HFF-Myc (cell line): ENCODE results near the gene MFNG.

Source experiments
- DNase-seq: peaks from one replicate; pipeline ENCODE4 v3.0.0-alpha.2; 2011; ENCODE audit warnings: low read depth; ENCODE audit errors: extremely low read depth
- H3K4me3 ChIP-seq: replicated peaks from 2 replicates; pipeline ENCODE4 v1.5.1; 2011; ENCODE audit warnings: low read depth, mild to moderate bottlenecking, control low read depth, low read length
- TF ChIP-seq, protein P1 (sequence below): IDR thresholded peaks from 2 replicates; pipeline ENCODE4 v1.5.1; 2012; ENCODE audit warnings: mild to moderate bottlenecking, low read depth, low read length, control low read depth; ENCODE audit errors: missing control alignments

MFNG gene

DNA sequence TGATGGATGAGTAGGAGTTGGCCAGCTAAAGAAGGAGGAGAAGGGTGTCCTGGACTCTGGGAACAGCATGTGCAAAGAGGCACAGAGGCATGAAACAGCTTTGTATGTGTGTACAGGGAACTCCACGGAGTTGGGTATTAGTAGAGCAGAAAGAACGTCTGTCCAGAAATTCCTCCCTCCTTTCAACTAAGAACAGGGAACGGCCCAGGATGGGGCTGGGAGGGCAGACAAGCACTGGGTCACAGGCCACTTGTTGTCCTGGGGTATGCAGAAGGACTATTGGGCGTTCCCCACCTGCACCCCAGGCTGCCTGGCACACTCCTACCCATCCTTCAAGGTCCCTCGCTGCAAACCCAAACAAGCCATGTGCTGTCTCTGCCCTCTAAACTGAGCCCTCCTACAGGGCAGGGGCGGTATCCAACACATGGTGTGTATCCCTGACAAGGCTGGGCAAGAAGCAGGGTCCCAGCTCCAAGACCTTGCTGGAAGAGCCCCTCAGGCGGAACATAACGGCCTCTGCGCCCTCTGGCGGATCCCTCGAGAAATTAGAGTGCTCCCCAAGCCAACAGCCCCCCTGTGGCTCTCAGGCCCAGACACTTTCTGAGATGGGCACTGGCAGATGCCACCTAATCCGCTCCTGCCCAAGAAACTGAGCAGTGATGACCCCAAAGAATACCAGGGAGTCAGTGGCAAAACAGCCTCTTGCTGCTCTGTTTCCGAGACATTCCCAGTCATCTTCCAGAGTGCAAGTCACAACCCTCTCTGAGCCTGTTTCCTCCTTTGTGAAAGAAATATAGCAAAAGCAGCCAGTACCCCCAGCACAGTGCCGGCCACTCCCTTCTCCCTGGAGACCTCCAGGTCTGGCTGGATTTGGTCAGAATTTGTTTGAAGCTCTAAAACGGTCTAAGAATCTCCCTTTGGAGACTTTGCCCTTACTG lies 57.3 kb downstream of the MFNG start:
- DNase-seq: peak; percentile 36
- TF ChIP-seq, protein P1, sequence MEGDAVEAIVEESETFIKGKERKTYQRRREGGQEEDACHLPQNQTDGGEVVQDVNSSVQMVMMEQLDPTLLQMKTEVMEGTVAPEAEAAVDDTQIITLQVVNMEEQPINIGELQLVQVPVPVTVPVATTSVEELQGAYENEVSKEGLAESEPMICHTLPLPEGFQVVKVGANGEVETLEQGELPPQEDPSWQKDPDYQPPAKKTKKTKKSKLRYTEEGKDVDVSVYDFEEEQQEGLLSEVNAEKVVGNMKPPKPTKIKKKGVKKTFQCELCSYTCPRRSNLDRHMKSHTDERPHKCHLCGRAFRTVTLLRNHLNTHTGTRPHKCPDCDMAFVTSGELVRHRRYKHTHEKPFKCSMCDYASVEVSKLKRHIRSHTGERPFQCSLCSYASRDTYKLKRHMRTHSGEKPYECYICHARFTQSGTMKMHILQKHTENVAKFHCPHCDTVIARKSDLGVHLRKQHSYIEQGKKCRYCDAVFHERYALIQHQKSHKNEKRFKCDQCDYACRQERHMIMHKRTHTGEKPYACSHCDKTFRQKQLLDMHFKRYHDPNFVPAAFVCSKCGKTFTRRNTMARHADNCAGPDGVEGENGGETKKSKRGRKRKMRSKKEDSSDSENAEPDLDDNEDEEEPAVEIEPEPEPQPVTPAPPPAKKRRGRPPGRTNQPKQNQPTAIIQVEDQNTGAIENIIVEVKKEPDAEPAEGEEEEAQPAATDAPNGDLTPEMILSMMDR: peak; percentile 89
- no peak overlapping the region for H3K4me3 ChIP-seq

DNA sequence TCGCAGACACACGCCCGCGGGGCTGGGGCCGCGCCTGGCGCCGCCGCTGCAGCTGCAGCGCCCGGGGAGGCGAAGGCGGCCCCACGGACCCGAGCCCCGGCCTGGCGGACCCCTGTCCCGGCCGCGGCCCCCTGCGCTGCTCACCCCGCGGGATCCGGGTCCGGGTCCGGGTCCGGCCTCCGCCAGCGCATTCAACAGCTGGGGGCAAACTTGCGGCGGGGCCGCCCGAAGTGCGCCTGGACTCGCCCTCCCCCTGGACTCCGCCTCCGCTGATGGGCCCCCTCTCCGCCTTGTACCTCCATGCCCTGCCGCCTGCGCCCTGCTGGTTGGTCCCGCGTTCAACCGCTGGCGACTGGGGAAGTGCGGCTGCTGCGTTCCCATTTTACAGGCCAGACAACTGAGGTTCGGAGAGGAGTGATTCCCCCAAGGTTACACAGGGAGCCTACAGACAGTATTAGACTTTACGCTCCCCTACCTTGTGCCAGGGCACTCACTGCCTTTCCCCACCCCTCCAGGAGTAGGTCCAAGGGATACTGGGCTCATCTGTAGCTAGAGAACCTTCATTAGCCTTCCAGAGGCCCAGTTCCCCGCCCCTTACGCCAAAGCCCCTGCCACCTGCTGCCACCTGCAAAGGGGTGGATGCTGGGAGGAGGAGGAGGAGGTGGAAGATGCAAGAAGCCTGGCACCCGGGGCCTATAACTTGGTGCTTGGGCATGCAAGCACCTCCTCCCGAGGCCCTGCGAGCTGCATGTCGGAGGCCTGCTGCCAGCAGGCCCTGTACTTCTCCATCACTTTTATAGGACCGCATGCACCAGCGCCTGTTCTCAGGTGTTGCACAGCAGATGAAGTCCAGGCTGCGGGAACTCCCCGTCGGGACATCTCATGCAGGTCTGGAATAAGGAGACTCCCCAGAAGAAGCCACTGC lies 58.2 kb downstream of the MFNG start:
- peak overlapping the region; percentile 57 for H3K4me3 ChIP-seq
- TF ChIP-seq, protein P1: no peak
- DNase-seq: no peak

DNA sequence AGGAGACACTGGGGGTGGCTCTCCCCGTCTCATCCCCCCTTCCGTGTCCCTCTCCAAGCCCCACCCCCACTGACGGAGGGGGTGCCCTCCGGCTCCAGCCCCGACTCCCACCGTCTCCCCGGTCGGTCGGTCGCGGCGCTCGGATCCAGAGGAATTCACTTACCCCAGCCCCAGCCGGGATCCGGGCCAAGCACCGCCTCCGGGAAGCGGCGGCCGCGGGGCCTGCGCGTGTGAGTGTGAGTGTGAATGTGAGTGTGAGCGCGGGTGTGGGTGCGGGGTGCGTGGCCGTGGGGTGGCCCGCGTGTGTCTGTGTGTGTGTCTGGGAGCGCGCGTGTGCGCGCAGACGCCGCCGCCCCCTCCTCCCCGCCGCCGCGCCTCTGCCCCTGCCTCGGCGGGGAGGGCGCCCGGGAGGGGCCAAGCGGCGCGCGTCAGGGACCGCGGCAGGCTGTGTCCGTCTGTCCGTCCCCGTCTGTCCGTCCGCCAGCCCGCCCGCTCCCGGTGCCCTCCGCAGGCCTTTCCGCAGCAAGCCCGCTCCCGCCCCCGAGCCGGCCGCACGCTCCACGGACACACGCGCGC lies 59.0 kb downstream of the MFNG start, which contains the start of gene ELFN2:
ELFN2 (minus strand) TSS at position 345 of the 576 bp plus-strand sequence. CDS start 51,945 bp downstream, outside the sequence.
- peak within 1 kb of the TSS; percentile 57 for H3K4me3 ChIP-seq
- DNase-seq: no peak
- TF ChIP-seq, protein P1: no peak

DNA sequence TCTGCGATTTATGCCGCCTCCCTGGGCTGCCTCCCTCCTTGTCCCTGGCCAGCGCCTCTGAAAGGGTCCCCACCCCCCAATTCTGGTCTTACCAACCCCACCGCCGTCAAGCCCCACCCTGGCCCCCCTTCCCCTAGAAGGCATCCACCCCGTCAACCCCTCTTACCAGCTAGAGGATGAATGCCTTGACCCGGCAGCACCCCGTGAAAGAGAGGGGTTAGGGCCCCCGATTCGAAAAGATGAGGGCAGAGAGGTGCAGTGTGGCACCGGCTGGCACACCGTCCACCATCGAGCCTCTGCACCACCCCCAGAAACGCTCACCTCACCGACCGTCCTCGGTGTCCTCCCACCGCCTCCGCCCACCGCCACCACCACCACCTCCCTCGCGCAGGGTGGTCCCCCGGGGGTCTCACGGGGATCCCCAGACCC lies 59.5 kb downstream of the MFNG start:
- DNase-seq: no peak
- peak overlapping the region; percentile 57 for H3K4me3 ChIP-seq

DNA sequence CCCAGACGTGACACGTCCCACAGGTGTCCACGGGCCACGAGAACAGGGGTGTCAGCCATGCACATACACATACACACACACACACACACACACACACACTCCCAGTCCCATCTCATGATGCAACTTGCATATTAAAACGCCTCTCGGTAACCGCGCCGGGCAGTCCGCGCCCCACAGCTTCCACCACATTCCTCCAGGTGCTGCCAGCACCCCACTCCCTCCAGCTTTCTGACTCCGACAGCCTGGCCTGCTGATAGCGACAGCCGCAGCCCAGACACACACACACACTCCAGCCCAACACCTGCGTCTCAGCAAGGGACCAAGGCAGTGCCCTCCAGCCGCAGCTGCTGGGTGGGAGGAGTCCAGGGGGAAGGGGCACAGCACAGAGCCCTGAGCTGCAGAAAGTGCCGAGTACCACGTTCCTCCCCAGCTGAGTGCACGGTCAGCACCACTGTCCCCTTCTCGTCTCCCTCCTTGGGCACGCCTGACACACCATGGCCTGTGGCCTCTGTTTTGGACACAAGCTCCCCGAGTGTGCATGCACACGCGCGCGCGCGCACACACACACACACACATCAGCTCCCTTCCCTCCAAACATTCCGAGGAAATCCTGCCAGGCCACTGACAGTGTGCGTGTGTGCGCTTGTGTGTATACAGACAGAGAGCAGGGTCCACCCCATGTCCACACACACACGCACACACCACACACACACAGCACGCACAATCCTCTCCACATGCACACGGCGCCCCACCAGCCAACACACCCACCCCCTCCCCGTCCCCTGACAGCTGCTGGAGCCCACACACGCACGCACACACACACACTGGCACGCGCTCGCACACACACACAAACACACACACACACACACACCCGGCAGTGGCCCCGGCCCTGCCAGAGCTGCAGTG lies 60.1 kb downstream of the MFNG start:
- peak overlapping the region; percentile 57 for H3K4me3 ChIP-seq
- no peak for DNase-seq
- TF ChIP-seq, protein P1: no peak

More for the DNA sequence above, 59.5 kb downstream of the MFNG start:
- TF ChIP-seq, protein P1: no peak
